Neural progenitor cell (in vitro differentiated cells): ENCODE results near the gene EHF. TPM values are rescaled to one million over a fixed set of nuclear protein-coding genes. Genes with fewer than 3 reads are reported as not detected.

Experiments used
- DNase-seq: peaks from one replicate; pipeline ENCODE4 v3.0.0-alpha.2; 2016; ENCODE audit warnings: low spot score
- H2AFZ ChIP-seq: fragments of 200-600 bp; sonication (generic); replicated peaks from 2 replicates; pipeline ENCODE4 v1.6.1; 2016; ENCODE audit warnings: antibody characterized with exemption
- H3F3A ChIP-seq: fragments of 200-600 bp; sonication (generic); 2 replicates; pipeline ENCODE4 v1.6.1; 2016; ENCODE audit warnings: antibody characterized with exemption, low read depth
- H3K27ac ChIP-seq: fragments of 200-600 bp; sonication (generic); 2 replicates; pipeline ENCODE4 v1.5.1; 2016; ENCODE audit warnings: mild to moderate bottlenecking
- H3K27me3 ChIP-seq: fragments of 200-600 bp; sonication (generic); 2 replicates; pipeline ENCODE4 v1.6.1; 2016; ENCODE audit warnings: mild to moderate bottlenecking, moderate library complexity
- H3K36me3 ChIP-seq: fragments of 200-600 bp; sonication (generic); 2 replicates; pipeline ENCODE4 v1.5.1; 2016
- H3K4me1 ChIP-seq: fragments of 200-600 bp; sonication (generic); 2 replicates; pipeline ENCODE4 v1.6.1; 2016; ENCODE audit warnings: mixed run types
- H3K4me2 ChIP-seq: fragments of 200-600 bp; sonication (generic); 2 replicates; pipeline ENCODE4 v1.6.1; 2016
- H3K4me3 ChIP-seq: fragments of 200-600 bp; sonication (generic); 2 replicates; pipeline ENCODE4 v1.5.1; 2016
- H3K79me2 ChIP-seq: fragments of 200-600 bp; sonication (generic); 2 replicates; pipeline ENCODE4 v1.6.1; 2016; ENCODE audit warnings: low read depth
- H3K9ac ChIP-seq: fragments of 200-600 bp; sonication (generic); 2 replicates; pipeline ENCODE4 v1.6.1; 2016
- H3K9me3 ChIP-seq: fragments of 200-600 bp; sonication (generic); 2 replicates; pipeline ENCODE4 v1.5.1; 2016; ENCODE audit warnings: low read depth
- H4K20me1 ChIP-seq: fragments of 200-600 bp; sonication (generic); 2 replicates; pipeline ENCODE4 v1.6.1; 2016; ENCODE audit warnings: low read depth
- H3K27ac Mint-ChIP-seq: 3 replicates; pipeline ENCODE4 v1.8.0; 2021; ENCODE audit warnings: mixed read lengths
- H3K27me3 Mint-ChIP-seq: 2 replicates; pipeline ENCODE4 v1.8.0; 2022; ENCODE audit warnings: low read depth, mild to moderate bottlenecking, inconsistent platforms, moderate library complexity, mixed read lengths; ENCODE audit not compliant: insufficient read depth
- H3K36me3 Mint-ChIP-seq: 3 replicates; pipeline ENCODE4 v1.8.0; 2021; ENCODE audit warnings: mixed read lengths
- H3K4me1 Mint-ChIP-seq: 3 replicates; pipeline ENCODE4 v1.8.0; 2021; ENCODE audit warnings: mixed read lengths
- H3K4me3 Mint-ChIP-seq: 3 replicates; pipeline ENCODE4 v1.8.0; 2021; ENCODE audit warnings: mild to moderate bottlenecking, moderate library complexity, mixed read lengths
- H3K9me3 Mint-ChIP-seq: 3 replicates; pipeline ENCODE4 v1.8.0; 2020; ENCODE audit warnings: mixed read lengths
- EZH2 ChIP-seq: fragments of 200-600 bp; sonication (generic); IDR thresholded peaks from 2 replicates; pipeline ENCODE4 v1.6.1; 2017; ENCODE audit warnings: antibody characterized with exemption, mild to moderate bottlenecking, moderate library complexity
- EZH2phosphoT487 ChIP-seq: fragments of 200-600 bp; sonication (generic); IDR thresholded peaks from 2 replicates; pipeline ENCODE4 v1.6.1; 2017; ENCODE audit warnings: antibody characterized with exemption
- total RNA-seq: library from RNA; depleted of rRNA; stranded (reverse); fragments of >200 nt; gene quantifications from 2 replicates; pipeline ENCODE4 v1.2.3, GENCODE V29; 2015; ENCODE audit warnings: low replicate concordance
- TF ChIP-seq, protein P1 (sequence below): fragments of 200-600 bp; sonication (generic); IDR thresholded peaks from 2 replicates; pipeline ENCODE4 v1.5.1; 2017; ENCODE audit warnings: antibody characterized with exemption, mild to moderate bottlenecking

Gene EHF
- total RNA-seq, 1 donor from 2014 or later, result not detected

DNA sequence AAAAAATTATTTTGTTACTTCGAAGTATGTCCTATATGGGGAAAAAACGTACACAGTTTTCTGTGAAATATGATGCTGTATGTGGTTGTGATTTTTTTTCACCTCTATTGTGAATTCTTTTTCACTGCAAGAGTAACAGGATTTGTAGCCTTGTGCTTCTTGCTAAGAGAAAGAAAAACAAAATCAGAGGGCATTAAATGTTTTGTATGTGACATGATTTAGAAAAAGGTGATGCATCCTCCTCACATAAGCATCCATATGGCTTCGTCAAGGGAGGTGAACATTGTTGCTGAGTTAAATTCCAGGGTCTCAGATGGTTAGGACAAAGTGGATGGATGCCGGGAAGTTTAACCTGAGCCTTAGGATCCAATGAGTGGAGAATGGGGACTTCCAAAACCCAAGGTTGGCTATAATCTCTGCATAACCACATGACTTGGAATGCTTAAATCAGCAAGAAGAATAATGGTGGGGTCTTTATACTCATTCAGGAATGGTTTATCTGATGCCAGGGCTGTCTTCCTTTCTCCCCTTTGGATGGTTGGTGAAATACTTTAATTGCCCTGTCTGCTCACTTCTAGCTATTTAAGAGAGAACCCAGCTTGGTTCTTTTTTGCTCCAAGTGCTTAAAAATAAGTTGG, 38.3 kb downstream of the EHF start:
- H3K36me3 Mint-ChIP-seq, result no peaks in the 10 kb centered on the region
- H3K4me2 ChIP-seq, result no peak overlapping the region
- H3K4me3 Mint-ChIP-seq, result no peak overlapping the region
- no peak overlapping the region for H3K4me3 ChIP-seq
- no peaks in the 10 kb centered on the region for H3K27me3 ChIP-seq
- no peaks in the 10 kb centered on the region for H3K4me1 ChIP-seq
- no peak overlapping the region for H3K27ac Mint-ChIP-seq
- no peak overlapping the region for H3K27ac ChIP-seq
- H3F3A ChIP-seq, result no peaks in the 10 kb centered on the region
- H3K79me2 ChIP-seq, result no peaks in the 10 kb centered on the region
- H3K9ac ChIP-seq, result no peak overlapping the region
- no peaks in the 10 kb centered on the region for H3K9me3 Mint-ChIP-seq
- no peak overlapping the region for H2AFZ ChIP-seq
- peaks cover 8% of the 10 kb centered on the region for H3K4me1 Mint-ChIP-seq
- no peak for DNase-seq
- H3K9me3 ChIP-seq, result no peaks in the 10 kb centered on the region
- peaks cover 4% of the 10 kb centered on the region for H3K27me3 Mint-ChIP-seq
- no peaks in the 10 kb centered on the region for H4K20me1 ChIP-seq
- TF ChIP-seq EZH2phosphoT487, result no peak
- TF ChIP-seq, protein P1, sequence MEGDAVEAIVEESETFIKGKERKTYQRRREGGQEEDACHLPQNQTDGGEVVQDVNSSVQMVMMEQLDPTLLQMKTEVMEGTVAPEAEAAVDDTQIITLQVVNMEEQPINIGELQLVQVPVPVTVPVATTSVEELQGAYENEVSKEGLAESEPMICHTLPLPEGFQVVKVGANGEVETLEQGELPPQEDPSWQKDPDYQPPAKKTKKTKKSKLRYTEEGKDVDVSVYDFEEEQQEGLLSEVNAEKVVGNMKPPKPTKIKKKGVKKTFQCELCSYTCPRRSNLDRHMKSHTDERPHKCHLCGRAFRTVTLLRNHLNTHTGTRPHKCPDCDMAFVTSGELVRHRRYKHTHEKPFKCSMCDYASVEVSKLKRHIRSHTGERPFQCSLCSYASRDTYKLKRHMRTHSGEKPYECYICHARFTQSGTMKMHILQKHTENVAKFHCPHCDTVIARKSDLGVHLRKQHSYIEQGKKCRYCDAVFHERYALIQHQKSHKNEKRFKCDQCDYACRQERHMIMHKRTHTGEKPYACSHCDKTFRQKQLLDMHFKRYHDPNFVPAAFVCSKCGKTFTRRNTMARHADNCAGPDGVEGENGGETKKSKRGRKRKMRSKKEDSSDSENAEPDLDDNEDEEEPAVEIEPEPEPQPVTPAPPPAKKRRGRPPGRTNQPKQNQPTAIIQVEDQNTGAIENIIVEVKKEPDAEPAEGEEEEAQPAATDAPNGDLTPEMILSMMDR, result no peak
- no peak for TF ChIP-seq EZH2
- H3K36me3 ChIP-seq, result no peaks in the 10 kb centered on the region

DNA sequence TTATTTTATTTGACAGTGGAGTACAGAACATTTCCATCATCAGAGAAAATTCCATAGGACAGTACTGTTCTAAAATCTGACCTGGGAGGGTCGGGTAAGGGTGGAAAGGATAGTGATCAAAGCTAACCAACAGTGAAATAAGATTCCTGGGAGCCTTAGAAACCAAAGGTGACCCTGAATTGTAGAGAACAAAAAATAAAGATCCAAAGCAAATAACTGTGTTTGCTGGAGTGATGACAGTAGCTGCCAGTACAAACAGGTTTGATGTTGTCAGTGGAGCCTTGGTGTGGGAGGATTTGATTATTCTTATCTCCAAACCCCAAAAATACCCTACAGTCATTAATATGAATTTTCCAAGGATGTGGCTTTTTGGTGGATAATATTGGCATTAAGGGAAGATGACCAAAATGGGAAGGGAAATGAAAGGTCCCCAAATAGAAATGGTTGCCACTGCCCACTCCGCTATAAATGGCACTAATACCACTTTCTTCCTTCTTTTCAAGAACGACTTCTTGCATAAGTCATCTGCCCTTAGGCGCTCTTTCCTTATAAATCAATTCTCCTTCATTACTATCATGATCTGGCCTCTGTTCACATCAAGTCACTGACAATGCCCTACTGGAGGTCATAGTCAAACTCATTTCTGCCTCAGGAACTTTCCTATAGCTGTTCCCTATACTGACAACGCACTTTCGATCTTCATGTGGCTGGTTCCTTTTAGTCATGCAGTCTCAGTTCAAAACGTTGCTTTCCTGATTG, 44.4 kb downstream of the EHF start:
- H3K4me3 ChIP-seq, result no peak overlapping the region
- no peak overlapping the region for H3K4me3 Mint-ChIP-seq
- no peaks in the 10 kb centered on the region for H3K36me3 ChIP-seq
- H3K36me3 Mint-ChIP-seq, result no peaks in the 10 kb centered on the region
- no peaks in the 10 kb centered on the region for H3K4me1 Mint-ChIP-seq
- DNase-seq, result no peak
- H3K79me2 ChIP-seq, result no peaks in the 10 kb centered on the region
- no peak overlapping the region for H2AFZ ChIP-seq
- H3K4me1 ChIP-seq, result no peaks in the 10 kb centered on the region
- peaks cover 2% of the 10 kb centered on the region for H3K27me3 Mint-ChIP-seq
- no peaks in the 10 kb centered on the region for H3K9me3 Mint-ChIP-seq
- H4K20me1 ChIP-seq, result no peaks in the 10 kb centered on the region
- no peak overlapping the region for H3K27ac ChIP-seq
- no peaks in the 10 kb centered on the region for H3K9me3 ChIP-seq
- TF ChIP-seq EZH2 (no peak), EZH2phosphoT487 (no peak)
- TF ChIP-seq, protein P1, result no peak
- no peak overlapping the region for H3K4me2 ChIP-seq
- H3K27ac Mint-ChIP-seq, result no peak overlapping the region
- no peaks in the 10 kb centered on the region for H3F3A ChIP-seq
- H3K9ac ChIP-seq, result no peak overlapping the region
- H3K27me3 ChIP-seq, result no peaks in the 10 kb centered on the region

DNA sequence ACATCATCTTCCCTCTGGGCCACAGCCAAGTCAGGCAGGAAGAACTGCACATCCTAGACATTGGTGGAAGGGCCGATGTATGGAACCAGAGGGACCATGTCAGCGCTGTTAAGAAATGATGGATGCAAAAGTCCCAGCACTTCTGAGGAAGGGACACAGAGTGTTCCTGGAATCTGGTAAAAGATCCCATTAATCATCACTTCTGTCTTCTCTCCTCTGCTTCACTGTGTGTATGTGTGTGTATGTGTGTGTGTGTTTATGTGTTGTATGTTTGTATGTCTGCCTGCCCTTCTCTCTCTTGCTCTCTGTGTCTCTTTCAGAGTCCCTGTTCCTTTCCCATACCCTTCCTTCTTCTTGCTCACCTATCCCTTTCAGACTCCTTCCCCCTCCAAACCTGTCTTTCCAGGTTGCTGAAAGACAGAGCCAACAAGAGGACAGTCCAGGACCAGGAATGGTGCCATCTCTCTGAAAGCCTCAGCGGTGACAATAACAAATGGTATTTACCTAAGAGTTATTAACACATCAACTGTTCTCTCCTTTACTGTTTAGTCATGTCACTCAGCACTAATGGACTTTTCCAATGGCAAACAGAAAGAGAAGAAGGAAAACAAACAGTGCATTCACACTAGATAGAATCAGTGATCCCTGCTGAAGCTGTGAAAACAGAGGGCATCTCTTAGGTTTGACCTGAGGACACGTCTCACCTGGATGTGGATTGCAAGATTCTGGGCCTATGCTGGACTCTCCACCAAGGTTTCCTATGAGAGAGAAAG, 47.1 kb downstream of the EHF start:
- no peaks in the 10 kb centered on the region for H3K79me2 ChIP-seq
- no peak overlapping the region for H2AFZ ChIP-seq
- no peak overlapping the region for H3K4me3 ChIP-seq
- peaks cover 3% of the 10 kb centered on the region for H3F3A ChIP-seq
- peaks cover 15% of the 10 kb centered on the region for H3K4me1 ChIP-seq
- no peak overlapping the region for H3K9ac ChIP-seq
- DNase-seq, result no peak
- H4K20me1 ChIP-seq, result no peaks in the 10 kb centered on the region
- no peak overlapping the region for H3K27ac Mint-ChIP-seq
- no peak overlapping the region for H3K4me3 Mint-ChIP-seq
- no peaks in the 10 kb centered on the region for H3K27me3 ChIP-seq
- H3K9me3 ChIP-seq, result no peaks in the 10 kb centered on the region
- H3K36me3 Mint-ChIP-seq, result no peaks in the 10 kb centered on the region
- peaks cover 2% of the 10 kb centered on the region for H3K27me3 Mint-ChIP-seq
- H3K27ac ChIP-seq, result no peak overlapping the region
- H3K36me3 ChIP-seq, result no peaks in the 10 kb centered on the region
- no peak overlapping the region for H3K4me2 ChIP-seq
- peaks cover 2% of the 10 kb centered on the region for H3K9me3 Mint-ChIP-seq
- peaks cover 17% of the 10 kb centered on the region for H3K4me1 Mint-ChIP-seq
- TF ChIP-seq EZH2 (no peak), EZH2phosphoT487 (no peak)
- TF ChIP-seq, protein P1, result no peak
